Stimulated activated CD8-positive, alpha-beta memory T cell treated with anti-CD3 and anti-CD28 coated beads, Interleukin-7, amount 100 ng/mL, for 1 hour (primary cell): ENCODE results near the gene ART3.

ENCODE experiments used
- DNase-seq, 2 donors: peaks; one replicate each; pipeline ENCODE4 v3.0.0-alpha.2; 2020; ENCODE audit warnings: low read depth in 2 of 2

ART3 gene

GRCh38 chr4:76147454-76148141 lies 73.1 kb downstream of the ART3 start:
- peak in 1 of 2 donors; percentile 2 for DNase-seq

GRCh38 chr4:76148142-76148865 lies 73.8 kb downstream of the ART3 start, which contains the start of gene NUP54:
Gene NUP54 (minus strand): TSS chr4:76148397. CDS start chr4:76148374, 23 bp downstream.
- DNase-seq, result peak; percentile 90 to 91

DNA sequence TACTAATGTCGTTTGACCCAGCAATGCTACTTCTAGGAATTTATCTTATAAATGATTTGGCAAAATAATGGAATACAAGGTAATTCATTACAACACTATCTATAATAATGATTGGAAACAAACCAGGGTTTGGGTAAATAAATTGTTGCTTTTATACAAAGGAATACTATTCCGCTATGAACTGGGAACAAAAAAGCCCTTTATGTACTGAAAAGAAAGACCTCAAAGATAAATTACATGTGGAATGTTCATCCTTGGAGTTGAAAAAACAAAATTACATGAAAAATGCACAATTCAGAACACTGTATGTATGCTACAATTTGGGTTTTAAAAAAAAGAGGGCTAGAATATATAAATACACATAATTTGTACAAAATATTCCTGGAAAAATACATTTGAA lies 78.8 kb downstream of the ART3 start:
- no peak for DNase-seq

- no peak for DNase-seq
Measured at GRCh38 chr4:76155979-76156378, 81.5 kb downstream of the ART3 start.

DNA sequence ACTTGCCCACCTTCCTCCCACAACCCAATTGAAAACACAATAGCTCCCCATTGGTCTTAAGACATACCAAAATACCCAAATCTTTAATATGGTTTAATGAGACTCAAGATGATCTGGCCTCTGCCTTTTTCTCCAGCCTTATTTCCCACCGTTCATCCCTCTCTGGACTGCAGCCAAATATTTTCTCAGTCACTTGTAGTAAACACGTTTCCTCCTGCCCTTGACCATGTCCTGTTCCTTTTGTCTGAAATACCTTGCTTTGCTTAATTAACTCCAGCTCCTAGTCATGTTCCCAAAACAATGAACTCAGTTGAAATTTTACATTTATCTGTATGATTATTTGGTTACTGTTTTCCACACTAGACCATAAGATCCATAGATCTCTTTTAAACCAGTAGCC lies 82.1 kb downstream of the ART3 start:
- no peak for DNase-seq

- no peak for DNase-seq
Measured at GRCh38 chr4:76160355-76160754, 85.8 kb downstream of the ART3 start.
